HepG2 (cell line): ENCODE results near the gene RNF150. TPM values are rescaled to one million over a fixed set of nuclear protein-coding genes. Genes with fewer than 3 reads are reported as not detected.

Experiments
- ATAC-seq: fragments of 200-7000 bp; cut with Tn5 transposase; 3 replicates; pipeline ENCODE4 v1.9.1; 2020; ENCODE audit warnings: mild to moderate bottlenecking, moderate library complexity
- BruUV-seq: library from RNA; stranded (reverse); fragments of 400-500 nt; replicated peaks from 2 replicates; lab custom pipeline; 2021; lab: Mats Ljungman, UMichigan
- CTCF ChIA-PET: fragments of 300-600 bp; formaldehyde crosslinking; extraction: SDS; loops from one replicate; lab custom pipeline; 2021; ENCODE audit warnings: low total read pairs, inconsistent platforms, low intra/inter-chr PET ratio; lab: Yijun Ruan, JAX
- POLR2A ChIA-PET: fragments of 350-600 bp; sonication (Branson Sonifier 250); formaldehyde crosslinking; loops from one replicate; lab custom pipeline; 2020; ENCODE audit warnings: antibody characterized with exemption, inconsistent platforms; lab: Yijun Ruan, JAX
- DNase-seq: peaks from one replicate; pipeline ENCODE4 v3.0.0-alpha.2; 2015; ENCODE audit warnings: low spot score
- FAIRE-seq: peaks from 3 replicates; lab custom pipeline; 2011; peaks lifted over from hg19 to GRCh38; lab: Jason Lieb, UNC
- H2AFZ ChIP-seq: one replicate; pipeline ENCODE4 v1.6.1; 2011; ENCODE audit warnings: low read length, inconsistent platforms
- H3K27ac ChIP-seq: fragments of 300-600 bp; 3 replicates; pipeline ENCODE4 v1.8.0; 2011; ENCODE audit warnings: mixed run types, mild to moderate bottlenecking, mixed read lengths, low read length, inconsistent platforms; ENCODE audit not compliant: insufficient read depth; ENCODE audit errors: extremely low read length
- H3K27me3 ChIP-seq, 2 experiments: fragments of 200-600 bp in 1 of 2; 2 replicates in 1 of 2; 3 replicates in 1 of 2; pipeline versions ENCODE4 v1.6.0 to v1.8.0; 2011; ENCODE audit warnings: low read length in 2 of 2, mild to moderate bottlenecking in 2 of 2, moderate library complexity in 2 of 2, inconsistent platforms in 1 of 2; ENCODE audit not compliant: insufficient read depth in 2 of 2, control insufficient read depth in 1 of 2
- H3K36me3 ChIP-seq, 2 experiments: fragments of 200-600 bp in 1 of 2; replicated peaks in 1 of 2; 2 replicates in 1 of 2; 3 replicates in 1 of 2; pipeline versions ENCODE4 v1.5.1 to v1.8.0; 2011; ENCODE audit warnings: low read length in 2 of 2, inconsistent platforms in 1 of 2; ENCODE audit not compliant: insufficient read depth in 2 of 2, control insufficient read depth in 1 of 2
- H3K4me1 ChIP-seq: 2 replicates; pipeline ENCODE4 v1.5.1; 2012; ENCODE audit warnings: low read length, inconsistent platforms; ENCODE audit not compliant: insufficient read depth
- H3K4me2 ChIP-seq: 2 replicates; pipeline ENCODE4 v1.6.0; 2011; ENCODE audit warnings: low read depth, low read length, inconsistent platforms
- H3K4me3 ChIP-seq, 3 experiments: fragments of 200-600 bp in 1 of 3; sonication (generic), shearing (Covaris generic) in 1 of 3; replicated peaks in 1 of 3; 2 replicates each; pipeline ENCODE4 v1.5.1; 2011 to 2016; ENCODE audit warnings: low read length in 3 of 3, inconsistent platforms in 2 of 3, low read depth in 2 of 3, mild to moderate bottlenecking in 2 of 3, control low read depth in 1 of 3, mixed read lengths in 1 of 3; ENCODE audit not compliant: insufficient read depth in 1 of 3
- H3K79me2 ChIP-seq: one replicate; pipeline ENCODE4 v1.6.1; 2011; ENCODE audit warnings: low read length, inconsistent platforms; ENCODE audit not compliant: insufficient read depth
- H3K9ac ChIP-seq: 2 replicates; pipeline ENCODE4 v1.6.0; 2011; ENCODE audit warnings: mild to moderate bottlenecking, low read depth, low read length, inconsistent platforms; ENCODE audit not compliant: insufficient read depth
- H3K9me3 ChIP-seq: 2 replicates; pipeline ENCODE4 v1.5.1; 2012; ENCODE audit warnings: mild to moderate bottlenecking, low read length
- H4K20me1 ChIP-seq: 2 replicates; pipeline ENCODE4 v1.6.0; 2011; ENCODE audit warnings: inconsistent platforms, mild to moderate bottlenecking, low read length, moderate library complexity; ENCODE audit not compliant: insufficient read depth
- ATAD3A ChIP-seq: sonication (generic); formaldehyde crosslinking; IDR thresholded peaks from 2 replicates; pipeline ENCODE4 v1.4.0; 2020; ENCODE audit warnings: missing genetic modification reagents
- ATF7 ChIP-seq, 2 experiments: fragments of 450-650 bp in 1 of 2; sonication (generic) in 1 of 2; formaldehyde crosslinking in 1 of 2; IDR thresholded peaks; 2 replicates each; pipeline versions ENCODE4 v1.4.0 to v1.6.1; 2016 to 2020; ENCODE audit warnings: antibody characterized with exemption in 1 of 2, mild to moderate bottlenecking in 1 of 2, missing genetic modification reagents in 1 of 2
- CREB1 ChIP-seq, 2 experiments: fragments of 450-650 bp in 1 of 2; IDR thresholded peaks; 2 replicates each; pipeline ENCODE4 v1.6.1; 2016 to 2017; ENCODE audit warnings: control low read depth in 1 of 2, mild to moderate bottlenecking in 1 of 2, missing compliant biosample characterization in 1 of 2, missing genetic modification characterization in 1 of 2
- HNRNPUL1 ChIP-seq: fragments of 200-400 bp; formaldehyde crosslinking; IDR thresholded peaks from 2 replicates; pipeline ENCODE4 v1.6.1; 2017; ENCODE audit warnings: low read depth, mild to moderate bottlenecking, low read length, moderate library complexity
- KDM2A ChIP-seq: sonication (generic); formaldehyde crosslinking; IDR thresholded peaks from 2 replicates; pipeline ENCODE4 v1.4.0; 2020; ENCODE audit warnings: low read depth, missing genetic modification reagents, borderline replicate concordance
- MAFF ChIP-seq: IDR thresholded peaks from 2 replicates; pipeline ENCODE4 v1.6.1; 2011; ENCODE audit warnings: low read depth, low read length, improper control_type of control experiment
- NFYB ChIP-seq: sonication (generic); formaldehyde crosslinking; IDR thresholded peaks from 2 replicates; pipeline ENCODE4 v1.4.0; 2020; ENCODE audit warnings: missing genetic modification reagents
- RAD21 ChIP-seq: fragments of 450-650 bp; formaldehyde crosslinking; IDR thresholded peaks from 2 replicates; pipeline ENCODE4 v1.5.0; 2020; ENCODE audit warnings: mild to moderate bottlenecking
- RARG ChIP-seq: sonication (generic); formaldehyde crosslinking; IDR thresholded peaks from 2 replicates; pipeline ENCODE4 v1.4.0; 2020; ENCODE audit warnings: low read depth, mild to moderate bottlenecking, missing genetic modification reagents
- SP140L ChIP-seq: sonication (generic); formaldehyde crosslinking; IDR thresholded peaks from 2 replicates; pipeline ENCODE4 v1.4.0; 2020; ENCODE audit warnings: missing genetic modification reagents, borderline replicate concordance
- TCF7 ChIP-seq: sonication (generic); IDR thresholded peaks from 2 replicates; pipeline ENCODE4 v1.6.1; 2016; ENCODE audit warnings: antibody characterized with exemption, low read depth
- ZNF20 ChIP-seq: sonication (generic); formaldehyde crosslinking; IDR thresholded peaks from 2 replicates; pipeline ENCODE4 v1.4.0; 2020; ENCODE audit warnings: mild to moderate bottlenecking, moderate library complexity, missing genetic modification reagents
- ZNF234 ChIP-seq: sonication (generic); formaldehyde crosslinking; conservative IDR thresholded peaks from 2 replicates; pipeline ENCODE4 v1.5.1; 2020; ENCODE audit warnings: mild to moderate bottlenecking, missing genetic modification reagents
- ZNF484 ChIP-seq: sonication (generic); formaldehyde crosslinking; IDR thresholded peaks from 2 replicates; pipeline ENCODE4 v1.5.1; 2020; ENCODE audit warnings: mild to moderate bottlenecking, low read depth, missing genetic modification reagents, borderline replicate concordance
- ZNF670 ChIP-seq: sonication (generic); formaldehyde crosslinking; IDR thresholded peaks from 2 replicates; pipeline ENCODE4 v1.8.0; 2022; ENCODE audit warnings: mild to moderate bottlenecking, missing genetic modification reagents, borderline replicate concordance
- WGBS: methylation state at CpG from one replicate; pipeline ENCODE4 v1.1.6; 2017; ENCODE audit warnings: low lambda C conversion rate; 5-methylcytosine and 5-hydroxymethylcytosine counted together
- in situ Hi-C: cut with HindIII; loops from 2 replicates; pipeline ENCODE4 v1.10.0; 2017; ENCODE audit warnings: low pct_unique_long_range_greater_than_20kb; ENCODE audit not compliant: extremely low pct_ligation_motif_present
- intact Hi-C: fragments of 100-400 bp; cut with micrococcal nuclease; formaldehyde crosslinking; loops from one replicate; pipeline ENCODE4 v1.10.0; 2022; ENCODE audit not compliant: unreplicated experiment
- polyA plus RNA-seq, 8 experiments: library from polyadenylated mRNA; depleted of rRNA in 3 of 8; stranded (reverse) in 7 of 8; unstranded in 1 of 8; fragments of >200 nt; fragmentation: Illumina TruSeq in 4 of 8; extraction: Trizol in 4 of 8; gene quantifications; 2 replicates each; pipeline versions ENCODE4 v1.2.1 to v1.2.3, GENCODE V29; 2011 to 2016; ENCODE audit warnings: low read depth in 4 of 8, missing spikeins in 1 of 8, mixed read lengths in 1 of 8; ENCODE audit not compliant: insufficient read depth in 1 of 8
- total RNA-seq, 5 experiments: library from RNA; depleted of rRNA; stranded (reverse); fragments of >200 nt; fragmentation: Illumina TruSeq; extraction: Trizol; gene quantifications; 2 replicates each; pipeline ENCODE4 v1.2.3, GENCODE V29; 2016; ENCODE audit warnings: low read depth in 1 of 5
- TF ChIP-seq, protein P1 (sequence below): IDR thresholded peaks from 2 replicates; pipeline ENCODE4 v1.6.1; 2012; ENCODE audit warnings: low read depth, low read length, improper control_type of control experiment
- TF ChIP-seq, protein P2 (sequence below): sonication (generic); formaldehyde crosslinking; IDR thresholded peaks from 2 replicates; pipeline ENCODE4 v1.8.0; 2022; ENCODE audit warnings: mild to moderate bottlenecking, missing genetic modification reagents, borderline replicate concordance

RNF150 gene
- total and polyA plus RNA-seq, 2 of the 13 experiments (the other 11 are each of a cell fraction or from before 2014, with no cell fraction given): 0.02 to 0.03 TPM

DNA sequence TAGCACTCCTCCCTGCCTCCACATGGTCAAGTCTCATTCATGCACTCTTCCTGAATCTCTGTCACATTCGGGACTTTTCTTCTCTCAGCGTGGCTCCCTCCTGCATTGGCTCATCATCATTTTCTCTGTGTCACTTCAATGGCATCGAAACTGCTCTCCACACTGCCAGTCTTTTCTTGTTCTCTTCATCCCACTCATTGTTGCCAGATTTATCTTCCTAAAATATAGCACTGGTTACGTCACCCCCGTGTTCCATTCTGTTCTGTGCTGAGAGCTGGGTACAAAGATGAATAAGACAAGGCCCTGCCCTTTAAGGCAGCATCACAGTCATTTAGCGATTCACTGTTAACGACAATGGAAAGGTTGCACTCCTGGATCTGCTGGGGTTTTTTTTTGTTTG, 202.7 kb downstream of the RNF150 start:
- intact Hi-C loops: no loop called here
- Histone ChIP-seq H3K4me3 (no peak overlapping the region), H2AFZ (no peak overlapping the region), H4K20me1 (no peaks in the 10 kb centered on the region), H3K4me2 (no peak overlapping the region), H3K79me2 (no peaks in the 10 kb centered on the region), H3K36me3 (no peaks in the 10 kb centered on the region), H3K27ac (no peak overlapping the region), H3K9me3 (no peaks in the 10 kb centered on the region), H3K4me1 (peaks cover 14% of the 10 kb centered on the region), H3K9ac (no peak overlapping the region), H3K27me3 (no peaks in the 10 kb centered on the region; a peak in 1 of 5 replicates)
- in situ Hi-C loops: no loop called here
- TF ChIP-seq CREB1 (IDR thresholded peaks at IDR 0.05) (peak; percentile 42; the same call in 1 of the 2 replicates), CREB1 (CRISPR knock-in tag; IDR thresholded peaks at IDR 0.05) (no peak), ATF7 (IDR thresholded peaks at IDR 0.05) (peak; percentile 63), ATF7 (CRISPR knock-in tag; IDR thresholded peaks at IDR 0.05) (no peak), ATAD3A (CRISPR knock-in tag) (no peak)
- no peak for ATAC-seq
- CTCF ChIA-PET: no interaction called here
- FAIRE-seq: no peak
- no peak for DNase-seq
- BruUV-seq: no TSS peak
- WGBS: 14% methylated on average over 7 of the region's 7 CpGs
- POLR2A ChIA-PET: no interaction called here

DNA sequence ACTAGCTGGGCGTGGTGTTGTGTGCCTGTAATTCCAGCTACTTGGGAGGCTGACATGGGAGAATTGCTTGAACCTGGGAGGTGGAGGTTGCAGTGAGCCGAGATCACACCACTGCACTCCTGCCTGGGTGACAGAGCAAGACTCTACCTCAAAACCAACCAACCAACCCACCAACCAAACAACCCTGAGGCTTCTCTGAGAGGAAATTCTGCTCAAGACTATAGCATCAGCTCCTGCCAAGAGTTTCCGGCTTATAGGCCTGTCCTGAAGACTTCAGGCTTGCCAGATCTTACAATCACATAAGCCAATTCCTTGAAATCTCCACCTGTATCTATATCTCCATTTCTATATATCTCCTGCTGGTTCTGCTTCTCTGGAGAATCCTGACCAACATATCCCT, 203.3 kb downstream of the RNF150 start:
- no peak for FAIRE-seq
- Histone ChIP-seq H3K4me1 (peaks cover 14% of the 10 kb centered on the region), H3K27me3 (no peaks in the 10 kb centered on the region; a peak in 1 of 5 replicates), H3K9me3 (no peaks in the 10 kb centered on the region), H3K79me2 (no peaks in the 10 kb centered on the region), H4K20me1 (no peaks in the 10 kb centered on the region), H3K9ac (no peak overlapping the region), H3K4me3 (no peak overlapping the region), H3K36me3 (no peaks in the 10 kb centered on the region), H3K27ac (no peak overlapping the region), H3K4me2 (no peak overlapping the region), H2AFZ (no peak overlapping the region)
- DNase-seq: no peak
- no TSS peak for BruUV-seq
- intact Hi-C loops (no loop called here), in situ Hi-C loops (no loop called here)
- no peak for TF ChIP-seq CREB1 (IDR thresholded peaks at IDR 0.05)
- TF ChIP-seq CREB1 (CRISPR knock-in tag; IDR thresholded peaks at IDR 0.05): no peak
- no peak for TF ChIP-seq MAFF
- TF ChIP-seq KDM2A (CRISPR knock-in tag): no peak
- TF ChIP-seq ZNF234 (CRISPR knock-in tag): no peak
- TF ChIP-seq, protein P1, sequence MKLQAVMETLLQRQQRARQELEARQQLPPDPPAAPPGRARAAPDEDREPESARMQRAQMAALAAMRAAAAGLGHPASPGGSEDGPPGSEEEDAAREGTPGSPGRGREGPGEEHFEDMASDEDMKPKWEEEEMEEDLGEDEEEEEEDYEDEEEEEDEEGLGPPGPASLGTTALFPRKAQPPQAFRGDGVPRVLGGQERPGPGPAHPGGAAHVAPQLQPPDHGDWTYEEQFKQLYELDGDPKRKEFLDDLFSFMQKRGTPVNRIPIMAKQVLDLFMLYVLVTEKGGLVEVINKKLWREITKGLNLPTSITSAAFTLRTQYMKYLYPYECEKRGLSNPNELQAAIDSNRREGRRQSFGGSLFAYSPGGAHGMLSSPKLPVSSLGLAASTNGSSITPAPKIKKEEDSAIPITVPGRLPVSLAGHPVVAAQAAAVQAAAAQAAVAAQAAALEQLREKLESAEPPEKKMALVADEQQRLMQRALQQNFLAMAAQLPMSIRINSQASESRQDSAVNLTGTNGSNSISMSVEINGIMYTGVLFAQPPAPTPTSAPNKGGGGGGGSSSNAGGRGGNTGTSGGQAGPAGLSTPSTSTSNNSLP: no peak
- TF ChIP-seq, protein P2, sequence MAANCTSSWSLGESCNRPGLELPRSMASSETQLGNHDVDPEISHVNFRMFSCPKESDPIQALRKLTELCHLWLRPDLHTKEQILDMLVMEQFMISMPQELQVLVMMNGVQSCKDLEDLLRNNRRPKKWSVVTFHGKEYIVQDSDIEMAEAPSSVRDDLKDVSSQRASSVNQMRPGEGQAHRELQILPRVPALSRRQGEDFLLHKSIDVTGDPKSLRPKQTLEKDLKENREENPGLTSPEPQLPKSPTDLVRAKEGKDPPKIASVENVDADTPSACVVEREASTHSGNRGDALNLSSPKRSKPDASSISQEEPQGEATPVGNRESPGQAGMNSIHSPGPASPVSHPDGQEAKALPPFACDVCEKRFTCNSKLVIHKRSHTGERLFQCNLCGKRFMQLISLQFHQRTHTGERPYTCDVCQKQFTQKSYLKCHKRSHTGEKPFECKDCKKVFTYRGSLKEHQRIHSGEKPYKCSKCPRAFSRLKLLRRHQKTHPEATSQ (CRISPR knock-in tag): no peak
- TF ChIP-seq ZNF484 (CRISPR knock-in tag): no peak
- no peak for TF ChIP-seq RAD21 (CRISPR knock-in tag)
- no peak for TF ChIP-seq ZNF670 (CRISPR knock-in tag)
- no peak for TF ChIP-seq RARG (CRISPR knock-in tag)
- no peak for TF ChIP-seq ZNF20 (CRISPR knock-in tag)
- no peak for TF ChIP-seq SP140L
- no peak for TF ChIP-seq HNRNPUL1
- no peak for TF ChIP-seq NFYB
- no peak for TF ChIP-seq TCF7
- POLR2A ChIA-PET: no interaction called here
- CTCF ChIA-PET: no interaction called here
- 54% methylated on average over 3 of the region's 3 CpGs for WGBS
- no peak for ATAC-seq
